Gastroesophageal sphincter (tissue), 3 donors: Measurements from ENCODE around the gene ZBED4.

Experiments used
- POLR2A ChIP-seq, 2 donors: fragments of 450-650 bp; IDR thresholded peaks; one replicate each; pipeline ENCODE4 v1.6.1; 2017; ENCODE audit warnings: antibody characterized with exemption in 2 of 2, mild to moderate bottlenecking in 2 of 2, moderate library complexity in 1 of 2
- POLR2AphosphoS5 ChIP-seq: sonication (generic); formaldehyde crosslinking; IDR thresholded peaks from one replicate; pipeline ENCODE4 v1.6.1; 2017; ENCODE audit warnings: antibody characterized with exemption
- TF ChIP-seq, protein P1 (sequence below), 4 experiments: fragments of 200-600 bp in 2 of 4; fragments of 450-650 bp in 2 of 4; sonication (generic) in 1 of 4; IDR thresholded peaks; one replicate each; pipeline ENCODE4 v1.5.1; 2017 to 2019; ENCODE audit warnings: antibody characterized with exemption in 4 of 4, mild to moderate bottlenecking in 2 of 4, moderate library complexity in 2 of 4

DNA sequence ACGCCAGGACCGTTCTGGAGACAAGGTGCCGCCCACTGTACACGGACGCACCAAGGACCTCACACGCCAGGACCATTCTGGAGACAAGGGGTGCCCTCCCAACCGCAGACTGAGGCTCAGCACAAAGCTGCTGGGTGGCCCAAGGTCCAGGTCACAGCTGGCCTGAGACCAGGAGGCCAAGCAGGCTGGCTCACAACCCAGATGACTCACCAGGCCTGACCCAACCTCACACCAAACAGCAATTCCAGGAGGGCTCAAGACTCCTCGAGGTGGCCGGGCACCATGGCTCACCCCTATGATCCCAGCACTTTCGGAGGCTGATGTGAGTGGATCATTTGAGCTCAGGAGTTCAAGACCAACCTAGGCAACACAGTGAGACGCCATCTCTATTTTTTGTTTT lies 40.8 kb upstream of the ZBED4 start:
- no peak for TF ChIP-seq POLR2A (IDR thresholded peaks at IDR 0.05)
- TF ChIP-seq POLR2AphosphoS5: no peak
- TF ChIP-seq, protein P1, sequence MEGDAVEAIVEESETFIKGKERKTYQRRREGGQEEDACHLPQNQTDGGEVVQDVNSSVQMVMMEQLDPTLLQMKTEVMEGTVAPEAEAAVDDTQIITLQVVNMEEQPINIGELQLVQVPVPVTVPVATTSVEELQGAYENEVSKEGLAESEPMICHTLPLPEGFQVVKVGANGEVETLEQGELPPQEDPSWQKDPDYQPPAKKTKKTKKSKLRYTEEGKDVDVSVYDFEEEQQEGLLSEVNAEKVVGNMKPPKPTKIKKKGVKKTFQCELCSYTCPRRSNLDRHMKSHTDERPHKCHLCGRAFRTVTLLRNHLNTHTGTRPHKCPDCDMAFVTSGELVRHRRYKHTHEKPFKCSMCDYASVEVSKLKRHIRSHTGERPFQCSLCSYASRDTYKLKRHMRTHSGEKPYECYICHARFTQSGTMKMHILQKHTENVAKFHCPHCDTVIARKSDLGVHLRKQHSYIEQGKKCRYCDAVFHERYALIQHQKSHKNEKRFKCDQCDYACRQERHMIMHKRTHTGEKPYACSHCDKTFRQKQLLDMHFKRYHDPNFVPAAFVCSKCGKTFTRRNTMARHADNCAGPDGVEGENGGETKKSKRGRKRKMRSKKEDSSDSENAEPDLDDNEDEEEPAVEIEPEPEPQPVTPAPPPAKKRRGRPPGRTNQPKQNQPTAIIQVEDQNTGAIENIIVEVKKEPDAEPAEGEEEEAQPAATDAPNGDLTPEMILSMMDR (IDR thresholded peaks at IDR 0.05): no peak
